Lower leg skin (tissue), 4 donors: ENCODE measurements around the gene PHF8. TPM values are rescaled to one million over a fixed set of nuclear protein-coding genes. Genes with fewer than 3 reads are reported as not detected.

Source experiments
- DNase-seq, 2 donors: peaks; one replicate each; pipeline ENCODE4 v3.0.0-alpha.2; 2019; ENCODE audit warnings: low spot score in 2 of 2
- H3K4me3 ChIP-seq: fragments of 200-600 bp; sonication (generic); 2 replicates; pipeline ENCODE4 v1.5.1; 2017; ENCODE audit warnings: mild to moderate bottlenecking, low read depth; ENCODE audit not compliant: poor library complexity, severe bottlenecking
- POLR2A ChIP-seq, 2 donors: fragments of 450-650 bp; IDR thresholded peaks; one replicate each; pipeline ENCODE4 v1.6.1; 2016 to 2017; ENCODE audit warnings: antibody characterized with exemption in 2 of 2, mild to moderate bottlenecking in 1 of 2, moderate library complexity in 1 of 2
- WGBS, 2 donors: methylation state at CpG; one replicate each; pipeline ENCODE4 v1.1.5; 2018; 5-methylcytosine and 5-hydroxymethylcytosine counted together
- intact Hi-C: fragments of 100-400 bp; cut with DNase I; formaldehyde crosslinking; loops from one replicate; pipeline ENCODE4 v1.15.0; 2023; ENCODE audit warnings: low total_unique reads
- total RNA-seq, 4 donors: library from RNA; depleted of rRNA; stranded (reverse); fragments of >200 nt; gene quantifications; one replicate each; pipeline ENCODE4 v1.1.0, GENCODE V29; 2016
- TF ChIP-seq, protein P1 (sequence below), 3 donors: fragments of 450-650 bp; IDR thresholded peaks; one replicate each; pipeline ENCODE4 v1.5.1; 2016; ENCODE audit warnings: antibody characterized with exemption in 3 of 3, mild to moderate bottlenecking in 3 of 3, moderate library complexity in 2 of 3

PHF8 gene
- 10 to 100 TPM; 21.5 to 50.3 (median 30.5) TPM for total RNA-seq

DNA sequence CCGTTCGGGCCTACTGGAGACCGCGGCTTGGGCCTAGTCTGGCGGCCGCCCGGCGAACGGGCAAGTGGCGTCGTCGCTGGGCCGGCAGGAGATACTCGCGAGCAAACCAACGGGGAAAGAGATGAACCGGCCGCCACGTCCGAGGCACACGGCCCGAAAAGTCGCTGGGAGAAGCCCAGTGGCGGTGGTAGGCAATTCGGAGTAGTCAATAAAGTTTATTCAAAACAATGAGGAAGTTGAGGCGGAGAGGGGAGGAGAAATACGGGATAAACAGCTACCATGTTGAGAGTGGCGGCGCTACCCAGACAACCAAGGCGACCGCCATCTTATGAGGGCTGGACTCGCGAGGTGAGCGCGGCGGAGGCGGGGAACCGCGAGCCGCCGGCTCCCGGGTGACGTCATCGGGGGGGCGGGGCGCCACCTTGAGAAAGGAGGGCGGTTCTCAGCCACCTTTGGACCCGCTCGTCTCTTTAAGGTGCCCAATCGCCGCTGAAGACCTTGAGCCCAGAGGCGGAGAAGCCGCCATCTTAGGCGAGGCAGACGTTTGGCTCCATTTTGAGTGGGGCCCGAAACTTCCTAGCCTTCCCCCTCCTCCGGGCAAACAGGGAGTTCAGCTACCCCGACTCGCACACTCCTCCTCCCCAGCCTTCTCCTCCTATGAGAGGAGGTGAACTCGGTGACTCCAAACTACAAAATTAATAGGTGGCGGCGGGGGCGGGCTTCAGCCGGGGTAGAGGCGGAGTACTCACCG lies at the start of gene PHF8:
TSS of gene PHF8 (minus strand) at position 348 of the 751 bp plus-strand sequence. CDS start 1,745 bp downstream, outside the sequence.
- peak within 1 kb of the TSS; percentile 63 for H3K4me3 ChIP-seq
- TF ChIP-seq, protein P1, sequence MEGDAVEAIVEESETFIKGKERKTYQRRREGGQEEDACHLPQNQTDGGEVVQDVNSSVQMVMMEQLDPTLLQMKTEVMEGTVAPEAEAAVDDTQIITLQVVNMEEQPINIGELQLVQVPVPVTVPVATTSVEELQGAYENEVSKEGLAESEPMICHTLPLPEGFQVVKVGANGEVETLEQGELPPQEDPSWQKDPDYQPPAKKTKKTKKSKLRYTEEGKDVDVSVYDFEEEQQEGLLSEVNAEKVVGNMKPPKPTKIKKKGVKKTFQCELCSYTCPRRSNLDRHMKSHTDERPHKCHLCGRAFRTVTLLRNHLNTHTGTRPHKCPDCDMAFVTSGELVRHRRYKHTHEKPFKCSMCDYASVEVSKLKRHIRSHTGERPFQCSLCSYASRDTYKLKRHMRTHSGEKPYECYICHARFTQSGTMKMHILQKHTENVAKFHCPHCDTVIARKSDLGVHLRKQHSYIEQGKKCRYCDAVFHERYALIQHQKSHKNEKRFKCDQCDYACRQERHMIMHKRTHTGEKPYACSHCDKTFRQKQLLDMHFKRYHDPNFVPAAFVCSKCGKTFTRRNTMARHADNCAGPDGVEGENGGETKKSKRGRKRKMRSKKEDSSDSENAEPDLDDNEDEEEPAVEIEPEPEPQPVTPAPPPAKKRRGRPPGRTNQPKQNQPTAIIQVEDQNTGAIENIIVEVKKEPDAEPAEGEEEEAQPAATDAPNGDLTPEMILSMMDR (IDR thresholded peaks at IDR 0.05): no peak
- peak; percentile 92 to 98 for DNase-seq
- 0 to 52% methylated on average over 56 to 65 of the region's 66 CpGs for WGBS, 2 donors
- intact Hi-C loops: no loop called here

DNA sequence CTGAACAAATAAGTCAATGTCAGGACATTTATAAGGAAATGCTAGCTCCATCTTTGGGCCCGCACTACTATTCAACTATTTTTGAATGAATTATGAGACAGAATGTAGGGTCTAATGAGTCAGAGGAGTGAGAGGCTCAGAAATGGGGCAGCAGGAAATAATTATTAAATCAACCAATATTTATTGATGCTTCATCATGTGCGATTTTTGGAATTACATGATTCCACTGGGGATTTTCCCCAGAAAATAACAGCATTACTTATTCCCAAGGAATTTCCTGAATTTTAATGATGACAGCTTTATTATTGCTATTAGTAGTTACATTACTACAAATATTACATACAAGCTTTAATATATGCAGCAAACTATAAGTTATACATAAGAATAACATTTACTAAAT lies 49.3 kb upstream of the PHF8 start:
- TF ChIP-seq, protein P1 (IDR thresholded peaks at IDR 0.05): no peak
- TF ChIP-seq POLR2A (IDR thresholded peaks at IDR 0.05): no peak
- 65 to 70% methylated on average over 2 of the region's 2 CpGs for WGBS, 2 donors
- intact Hi-C loops: no loop called here
- H3K4me3 ChIP-seq: no peak overlapping the region
- no peak for DNase-seq

DNA sequence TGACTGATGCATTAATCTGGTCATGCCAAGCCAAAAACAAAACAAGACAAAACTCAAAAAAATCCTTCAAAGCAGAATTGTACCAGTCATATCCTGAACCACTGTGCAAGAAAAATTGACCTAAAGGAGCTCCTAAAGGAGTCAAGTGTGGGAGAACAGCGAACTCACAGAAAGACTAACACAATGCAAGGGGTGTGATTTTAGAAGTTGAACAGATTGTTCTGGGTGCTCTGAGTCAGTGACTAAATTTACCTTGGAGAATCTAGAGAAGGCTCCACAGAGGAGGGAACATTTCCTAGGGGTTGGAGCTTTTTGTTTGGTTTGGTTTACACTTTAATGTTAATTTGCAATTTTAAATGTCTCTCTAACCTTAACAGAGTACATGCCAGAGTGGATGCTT lies 48.9 kb upstream of the PHF8 start:
- 77 to 94% methylated on average over 1 of the region's 1 CpG for WGBS, 2 donors
- intact Hi-C loops: no loop called here
- no peak for DNase-seq
- H3K4me3 ChIP-seq: no peak overlapping the region
- TF ChIP-seq POLR2A (IDR thresholded peaks at IDR 0.05): no peak
- TF ChIP-seq, protein P1 (IDR thresholded peaks at IDR 0.05): no peak

DNA sequence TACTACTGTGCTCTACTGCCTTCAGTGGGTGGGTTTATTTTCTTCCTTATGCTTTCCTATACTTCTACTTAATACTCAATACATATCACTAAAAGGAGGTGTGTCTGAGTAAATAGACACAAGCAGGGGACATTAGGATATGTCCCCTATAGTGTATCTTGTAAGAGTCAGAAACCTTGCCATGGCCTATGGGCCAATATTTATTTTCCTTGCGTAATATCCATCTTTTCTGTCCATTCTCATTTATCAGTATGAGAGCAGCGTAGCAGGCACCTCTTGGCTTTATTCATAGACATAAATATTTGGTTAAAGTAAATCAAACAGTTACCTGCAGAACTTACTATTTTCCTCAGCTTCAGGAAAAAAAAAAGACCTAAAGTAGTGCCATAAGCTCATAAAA lies 46.6 kb upstream of the PHF8 start:
- intact Hi-C loops: no loop called here
- no peak for DNase-seq
- 74 to 96% methylated on average over 2 of the region's 2 CpGs for WGBS, 2 donors
- TF ChIP-seq, protein P1 (IDR thresholded peaks at IDR 0.05): no peak
- TF ChIP-seq POLR2A (IDR thresholded peaks at IDR 0.05): no peak
- H3K4me3 ChIP-seq: no peak overlapping the region

DNA sequence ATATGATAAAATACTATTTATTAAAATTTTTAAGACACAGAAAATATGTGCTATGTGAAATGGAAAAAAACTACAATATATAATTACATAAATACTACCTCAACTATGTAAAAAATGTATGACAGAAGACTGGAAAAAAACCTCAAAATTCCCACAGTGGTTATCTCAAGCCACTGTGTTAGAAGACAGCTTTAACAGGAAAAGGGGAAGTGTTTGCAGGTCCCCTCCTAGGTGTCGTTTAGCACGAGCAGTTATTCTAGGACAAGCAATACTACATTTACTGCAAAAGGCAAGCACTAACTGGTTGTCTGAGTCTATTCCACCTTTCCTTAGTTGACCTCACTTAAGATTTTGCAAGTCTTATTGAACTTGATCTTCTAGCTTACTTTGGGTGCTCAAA lies 44.9 kb upstream of the PHF8 start:
- WGBS, 2 donors: 86 to 89% methylated on average over 2 of the region's 2 CpGs
- TF ChIP-seq, protein P1 (IDR thresholded peaks at IDR 0.05): no peak
- no peak for TF ChIP-seq POLR2A (IDR thresholded peaks at IDR 0.05)
- intact Hi-C loops: no loop called here
- no peak for DNase-seq
- no peak overlapping the region for H3K4me3 ChIP-seq

DNA sequence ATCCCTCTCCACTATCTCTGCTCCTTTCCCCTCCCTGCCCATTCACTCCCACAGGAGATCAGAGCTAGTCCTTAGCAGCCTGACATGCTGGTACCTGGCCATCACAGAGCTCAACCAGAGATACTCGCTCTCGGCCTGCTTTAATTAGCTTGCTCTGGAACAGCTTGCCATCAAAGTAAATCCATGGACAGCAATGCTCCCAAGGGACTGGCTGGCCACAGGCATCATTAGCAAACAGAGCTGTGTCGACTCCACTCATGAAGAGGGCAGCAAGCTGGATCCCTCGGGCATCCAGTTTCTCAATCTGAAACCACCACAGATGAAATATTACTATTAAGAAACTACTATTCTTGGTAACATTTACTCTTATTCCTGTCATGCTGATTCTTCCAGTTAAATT lies 43.4 kb upstream of the PHF8 start:
- 80% methylated on average over 4 of the region's 4 CpGs for WGBS, 2 donors
- TF ChIP-seq, protein P1 (IDR thresholded peaks at IDR 0.05): no peak
- TF ChIP-seq POLR2A (IDR thresholded peaks at IDR 0.05): no peak
- intact Hi-C loops: no loop called here
- no peak for DNase-seq
- H3K4me3 ChIP-seq: no peak overlapping the region
